GM12878 (cell line): ENCODE data around the gene UVRAG.

ENCODE experiments used
- BRCA1 ChIP-seq: IDR thresholded peaks from 2 replicates; pipeline ENCODE4 v1.6.1; 2011; ENCODE audit warnings: low read depth, low read length, improper control_type of control experiment
- TF ChIP-seq, protein P1 (sequence below), 3 experiments: IDR thresholded peaks in 2 of 3; conservative IDR thresholded peaks in 1 of 3; 2 replicates each; pipeline ENCODE4 v1.5.1; 2011; ENCODE audit warnings: low read depth in 3 of 3, low read length in 3 of 3, mild to moderate bottlenecking in 3 of 3, control low read depth in 2 of 3, moderate library complexity in 2 of 3, inconsistent platforms in 1 of 3, mixed read lengths in 1 of 3; ENCODE audit not compliant: control insufficient read depth in 2 of 3, insufficient read depth in 1 of 3; ENCODE audit errors: extremely low read depth in 1 of 3

DNA sequence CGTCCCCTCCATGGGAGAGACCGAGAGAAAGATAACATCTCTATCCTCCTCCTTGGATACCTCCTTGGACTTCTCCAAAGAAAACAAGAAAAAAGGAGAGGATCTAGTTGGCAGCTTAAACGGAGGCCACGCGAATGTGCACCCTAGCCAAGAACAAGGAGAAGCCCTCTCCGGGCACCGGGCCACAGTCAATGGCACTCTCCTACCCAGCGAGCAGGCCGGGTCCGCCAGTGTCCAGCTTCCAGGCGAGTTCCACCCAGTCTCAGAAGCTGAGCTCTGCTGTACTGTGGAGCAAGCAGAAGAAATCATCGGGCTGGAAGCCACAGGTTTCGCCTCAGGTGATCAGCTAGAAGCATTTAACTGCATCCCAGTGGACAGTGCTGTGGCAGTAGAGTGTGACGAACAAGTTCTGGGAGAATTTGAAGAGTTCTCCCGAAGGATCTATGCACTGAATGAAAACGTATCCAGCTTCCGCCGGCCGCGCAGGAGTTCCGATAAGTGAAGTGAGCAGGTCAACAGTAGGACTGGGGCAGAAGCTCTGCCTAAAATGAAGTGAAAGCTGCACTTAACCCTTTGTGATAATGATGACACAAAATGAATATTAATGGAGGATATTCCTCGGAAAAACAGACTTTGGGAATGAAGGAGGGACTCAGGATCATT lies 326.0 kb downstream of the UVRAG start:
- no peak for TF ChIP-seq BRCA1
- TF ChIP-seq, protein P1, sequence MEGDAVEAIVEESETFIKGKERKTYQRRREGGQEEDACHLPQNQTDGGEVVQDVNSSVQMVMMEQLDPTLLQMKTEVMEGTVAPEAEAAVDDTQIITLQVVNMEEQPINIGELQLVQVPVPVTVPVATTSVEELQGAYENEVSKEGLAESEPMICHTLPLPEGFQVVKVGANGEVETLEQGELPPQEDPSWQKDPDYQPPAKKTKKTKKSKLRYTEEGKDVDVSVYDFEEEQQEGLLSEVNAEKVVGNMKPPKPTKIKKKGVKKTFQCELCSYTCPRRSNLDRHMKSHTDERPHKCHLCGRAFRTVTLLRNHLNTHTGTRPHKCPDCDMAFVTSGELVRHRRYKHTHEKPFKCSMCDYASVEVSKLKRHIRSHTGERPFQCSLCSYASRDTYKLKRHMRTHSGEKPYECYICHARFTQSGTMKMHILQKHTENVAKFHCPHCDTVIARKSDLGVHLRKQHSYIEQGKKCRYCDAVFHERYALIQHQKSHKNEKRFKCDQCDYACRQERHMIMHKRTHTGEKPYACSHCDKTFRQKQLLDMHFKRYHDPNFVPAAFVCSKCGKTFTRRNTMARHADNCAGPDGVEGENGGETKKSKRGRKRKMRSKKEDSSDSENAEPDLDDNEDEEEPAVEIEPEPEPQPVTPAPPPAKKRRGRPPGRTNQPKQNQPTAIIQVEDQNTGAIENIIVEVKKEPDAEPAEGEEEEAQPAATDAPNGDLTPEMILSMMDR (IDR thresholded peaks at IDR 0.05 in 2 of 3, conservative IDR thresholded peaks at IDR 0.05 in 1 of 3; ENCODE audit: control insufficient read depth in 2 of 3, extremely low read depth in 1 of 3, insufficient read depth in 1 of 3, low read depth in 3 of 3, low read length in 3 of 3) = no peak
